GM18505 (cell line): ENCODE results near the gene TUBB4B.

Experiments
- ATAC-seq: cut with Tn5 transposase; IDR thresholded peaks from one replicate; pipeline ENCODE4 v1.9.1; 2021; ENCODE audit not compliant: unreplicated experiment
- POLR2A ChIP-seq: IDR thresholded peaks from 4 replicates; pipeline ENCODE4 v1.6.1; 2011; ENCODE audit warnings: borderline replicate concordance; ENCODE audit not compliant: insufficient read depth, insufficient read length; ENCODE audit errors: extremely low read depth

The TUBB4B gene

DNA sequence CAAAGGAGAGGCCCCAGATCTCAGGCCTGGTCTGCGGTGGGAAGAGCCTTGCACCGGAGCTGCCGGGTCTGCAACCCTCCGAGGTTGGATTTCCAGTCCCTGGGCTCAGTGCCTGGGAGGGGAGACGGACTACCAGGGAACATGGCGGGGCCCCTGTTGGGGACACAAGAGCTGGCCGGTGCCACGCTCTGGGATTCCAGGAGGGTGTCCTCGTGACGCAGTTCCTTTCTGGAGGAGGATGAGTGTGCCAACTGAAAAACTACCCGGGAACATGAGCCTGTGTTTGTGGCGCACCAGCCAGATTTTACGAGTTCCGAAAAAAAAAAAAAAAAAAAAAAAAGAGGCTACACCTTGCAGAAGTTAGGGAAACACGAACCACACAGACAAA is 52.0 kb downstream of the TUBB4B start:
- TF ChIP-seq POLR2A = no peak
- ATAC-seq = no peak
